NCI-H2196 (cell line): Measurements from ENCODE around the gene NOVA1.
A peak's percentile ranks its signal among the peaks of the same experiment; 100 is the strongest.
"Not testable (repeated sequence)": the region's sequence is repeated elsewhere in the genome, so short reads cannot be mapped to it uniquely, and the experiment has no call there.

ENCODE experiments used
- DNase-seq: peaks from one replicate; lab custom pipeline; 2025; ENCODE audit not compliant: unreplicated experiment; lab: John Stamatoyannopoulos, UW

Gene NOVA1, protein sequence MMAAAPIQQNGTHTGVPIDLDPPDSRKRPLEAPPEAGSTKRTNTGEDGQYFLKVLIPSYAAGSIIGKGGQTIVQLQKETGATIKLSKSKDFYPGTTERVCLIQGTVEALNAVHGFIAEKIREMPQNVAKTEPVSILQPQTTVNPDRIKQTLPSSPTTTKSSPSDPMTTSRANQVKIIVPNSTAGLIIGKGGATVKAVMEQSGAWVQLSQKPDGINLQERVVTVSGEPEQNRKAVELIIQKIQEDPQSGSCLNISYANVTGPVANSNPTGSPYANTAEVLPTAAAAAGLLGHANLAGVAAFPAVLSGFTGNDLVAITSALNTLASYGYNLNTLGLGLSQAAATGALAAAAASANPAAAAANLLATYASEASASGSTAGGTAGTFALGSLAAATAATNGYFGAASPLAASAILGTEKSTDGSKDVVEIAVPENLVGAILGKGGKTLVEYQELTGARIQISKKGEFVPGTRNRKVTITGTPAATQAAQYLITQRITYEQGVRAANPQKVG

DNA sequence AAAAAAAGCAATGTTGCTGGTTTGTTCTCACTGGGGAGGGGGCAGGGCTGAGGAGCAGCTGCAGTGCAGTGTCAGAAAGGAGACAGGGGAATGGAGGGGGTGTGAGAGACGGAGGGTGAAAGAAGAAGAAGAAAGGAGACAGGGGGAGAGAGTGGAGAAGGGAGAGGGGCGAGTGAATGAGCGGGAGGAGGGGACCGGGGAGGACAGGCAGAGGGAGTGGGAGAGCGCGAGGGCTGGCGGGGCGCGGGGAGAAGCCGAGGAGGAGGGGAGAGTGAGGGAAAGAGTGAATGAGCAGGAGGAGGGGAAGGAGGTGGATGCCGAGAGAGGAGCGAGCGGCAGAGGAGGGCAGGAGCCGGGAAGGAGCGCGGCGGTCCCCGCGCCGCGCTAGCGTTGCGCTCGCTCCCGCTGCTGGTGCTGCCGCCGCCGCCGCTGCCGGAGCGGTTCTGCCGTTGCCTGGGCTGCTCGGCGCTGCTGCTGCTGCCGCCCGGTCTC, at the start of gene NOVA1:
NOVA1 (minus strand) TSS at position 445 of the 492 bp plus-strand sequence. CDS start 597 bp downstream, outside the sequence.
- peak; percentile 66 for DNase-seq

DNA sequence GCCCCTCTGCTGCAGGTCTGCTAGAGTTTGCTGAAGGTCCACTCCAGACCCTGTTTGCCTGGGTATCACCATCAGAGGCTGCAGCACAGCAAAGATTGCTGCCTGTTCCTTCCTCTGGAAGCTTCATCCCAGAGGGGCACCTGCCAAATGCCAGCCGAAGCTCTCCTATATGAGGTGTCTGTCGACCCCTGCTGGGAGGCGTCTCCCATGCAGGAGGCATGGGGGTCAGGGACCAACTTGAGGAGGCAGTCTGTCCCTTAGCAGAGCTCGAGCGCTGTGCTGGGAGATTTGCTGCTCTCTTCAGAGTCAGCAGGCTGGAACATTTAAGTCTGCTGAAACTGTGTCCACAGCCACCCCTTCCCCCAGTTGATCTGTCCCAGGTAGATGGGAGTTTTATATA, 47.2 kb upstream of the NOVA1 start:
- not testable (repeated sequence) for DNase-seq

- no peak for DNase-seq
Observed at GRCh38 chr14:26636561-26636960, 38.7 kb upstream of the NOVA1 start.

- not testable (repeated sequence) for DNase-seq
Observed at GRCh38 chr14:26634946-26635345, 37.1 kb upstream of the NOVA1 start.

DNA sequence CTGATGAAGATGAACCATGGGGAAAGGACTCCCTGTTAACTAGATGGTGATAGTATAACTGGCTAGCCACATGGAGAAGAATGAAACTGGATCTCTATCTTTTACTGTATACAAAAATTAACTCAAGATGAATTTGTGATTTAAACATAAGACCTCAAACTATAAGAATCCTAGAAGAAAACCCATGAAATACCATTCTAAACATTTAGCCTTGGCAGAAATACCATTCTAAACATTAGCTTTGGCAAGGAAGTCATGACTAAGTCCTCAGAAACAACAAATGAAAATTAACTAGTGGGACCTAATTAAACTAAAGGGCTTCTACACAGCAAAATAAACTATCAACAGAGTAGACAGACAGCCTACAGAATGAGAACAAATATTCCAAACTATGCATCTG, 28.4 kb upstream of the NOVA1 start:
- no peak for DNase-seq

GRCh38 chr14:26622611-26623010, 24.8 kb upstream of the NOVA1 start:
- DNase-seq, result no peak

DNA sequence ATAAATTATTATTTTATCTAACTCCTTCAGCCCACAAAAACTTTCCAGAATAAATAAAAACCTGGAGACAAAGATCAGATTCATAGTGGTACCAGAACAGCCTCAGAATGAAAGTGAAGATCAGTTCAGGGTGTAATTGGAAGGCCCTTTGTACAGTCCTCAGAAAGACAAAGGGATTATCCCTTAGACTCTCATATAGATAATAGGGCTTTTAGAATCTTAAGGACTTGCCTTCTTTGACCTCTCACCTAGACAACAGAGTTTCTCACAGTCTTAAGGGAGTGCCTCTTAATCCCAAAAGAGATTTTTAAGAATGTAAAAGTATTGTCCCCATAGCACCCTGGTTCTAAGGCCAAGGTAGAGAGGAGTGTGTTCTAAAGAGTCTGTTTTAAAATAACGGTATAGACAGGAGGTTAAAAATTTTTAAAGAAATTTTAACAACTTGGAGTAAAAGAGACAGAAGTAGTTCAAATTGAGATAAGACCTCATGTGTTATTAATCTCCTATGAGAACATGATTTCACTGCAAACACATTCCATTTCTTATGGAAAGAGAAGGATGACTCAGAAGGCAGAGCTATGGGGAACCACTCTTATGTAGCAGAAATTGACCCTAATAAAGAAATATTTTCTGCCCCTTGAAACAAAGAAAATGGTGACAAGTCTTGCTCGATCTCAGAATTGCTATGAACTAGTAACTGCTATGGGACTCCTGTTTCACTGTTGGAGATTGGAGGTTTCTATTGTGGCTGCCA, 24.2 kb upstream of the NOVA1 start:
- no peak for DNase-seq

- DNase-seq, result no peak
Observed at GRCh38 chr14:26621364-26621763, 23.5 kb upstream of the NOVA1 start.

- DNase-seq, result no peak
Observed at GRCh38 chr14:26611259-26611658, 13.4 kb upstream of the NOVA1 start.

GRCh38 chr14:26606729-26607312, 9.0 kb upstream of the NOVA1 start:
- DNase-seq, result no peak

GRCh38 chr14:26605602-26606001, 7.8 kb upstream of the NOVA1 start:
- DNase-seq, result no peak

- no peak for DNase-seq
Observed at GRCh38 chr14:26602902-26603301, 5.1 kb upstream of the NOVA1 start.

DNA sequence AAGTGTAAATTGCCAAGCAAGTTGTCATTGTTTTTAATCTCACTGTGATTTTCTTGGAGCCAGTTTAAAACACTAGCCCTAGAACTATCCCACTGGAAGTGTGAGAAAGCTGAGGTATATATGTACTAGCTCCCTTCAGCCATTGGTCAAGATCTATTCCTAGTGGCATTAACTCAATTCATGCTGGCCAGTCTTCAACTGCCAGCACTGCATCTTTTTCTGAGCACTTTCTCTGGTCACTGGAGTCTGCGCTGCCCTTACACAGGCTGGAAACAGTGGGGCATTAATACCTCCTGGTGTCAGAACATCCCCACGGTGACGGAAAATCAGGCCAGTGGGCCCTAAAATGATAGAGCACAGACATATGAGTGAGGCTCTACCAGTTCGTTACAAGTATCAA, 4.0 kb upstream of the NOVA1 start:
- no peak for DNase-seq

DNA sequence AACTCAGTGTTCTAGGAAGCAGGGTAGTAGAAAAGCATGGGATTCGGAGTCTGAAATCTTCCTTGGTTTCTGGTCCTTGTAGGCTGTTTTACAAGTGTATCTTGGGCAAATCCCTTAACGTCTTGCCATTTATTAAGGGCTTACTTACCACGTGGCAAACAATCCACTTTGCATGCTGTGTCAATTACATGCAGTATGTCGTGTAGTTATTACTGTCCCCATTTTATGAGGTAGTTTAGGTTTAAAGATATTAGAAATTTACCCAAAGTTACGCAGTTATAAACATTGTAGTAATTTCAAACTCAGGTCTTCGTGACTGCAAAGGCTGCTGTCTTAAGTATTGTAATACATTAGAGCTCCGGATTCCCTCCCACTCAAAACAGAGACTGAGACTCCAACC, 1.5 kb upstream of the NOVA1 start:
- DNase-seq, result no peak

DNA sequence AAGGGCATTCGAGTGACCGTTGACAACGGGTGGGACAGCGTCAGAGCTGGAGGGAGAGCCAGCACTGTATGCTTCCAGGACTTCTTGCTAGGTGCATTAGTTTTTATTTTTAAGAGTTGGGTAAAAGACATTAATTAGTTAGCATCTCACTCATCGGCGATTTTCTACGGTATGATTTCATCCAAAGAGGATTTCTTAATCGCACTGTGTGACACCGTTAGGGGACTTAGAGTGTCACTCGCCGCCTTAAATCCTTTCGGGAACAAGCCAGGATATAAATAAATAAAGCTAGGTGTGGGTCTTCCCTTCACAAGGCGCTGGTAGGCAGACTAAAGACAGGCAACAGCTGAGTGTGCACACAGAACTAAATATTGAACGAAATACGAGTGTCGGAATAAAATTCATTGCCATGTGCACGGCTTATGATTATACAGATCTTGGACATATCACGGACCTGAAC, 869 bp upstream of the NOVA1 start:
- DNase-seq, result no peak

- DNase-seq, result peak; percentile 89
Observed at GRCh38 chr14:26598081-26598671, 343 bp upstream of the NOVA1 start.

DNA sequence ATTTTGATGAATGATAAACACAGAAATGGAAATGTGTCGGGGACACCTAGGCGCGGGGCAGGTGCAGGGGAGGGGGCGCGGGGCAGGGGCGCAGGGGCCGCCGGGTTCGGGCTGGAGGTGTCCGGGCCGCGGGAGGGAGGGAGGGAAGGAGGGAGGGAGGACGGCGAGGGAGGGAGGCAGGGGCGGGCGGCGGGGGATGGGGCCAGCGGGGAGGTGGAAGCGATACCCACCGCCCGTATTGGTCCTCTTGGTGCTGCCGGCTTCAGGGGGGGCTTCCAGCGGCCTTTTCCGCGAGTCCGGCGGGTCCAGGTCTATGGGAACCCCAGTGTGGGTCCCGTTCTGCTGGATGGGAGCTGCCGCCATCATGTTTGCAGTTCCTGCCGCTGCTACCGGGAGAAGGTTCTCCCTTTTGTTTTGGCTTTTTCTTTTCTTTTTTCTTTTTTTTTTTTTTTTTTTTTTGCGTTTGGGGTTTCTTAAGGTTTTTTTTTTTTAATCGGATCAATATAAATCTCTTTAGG, 703 bp downstream of the NOVA1 start:
- DNase-seq, result no peak

- no peak for DNase-seq
Observed at GRCh38 chr14:26596543-26597061, 1.2 kb downstream of the NOVA1 start.

GRCh38 chr14:26595926-26596542, 1.8 kb downstream of the NOVA1 start:
- DNase-seq, result no peak
